ENCODE measurements around the gene CDH22.

DNA sequence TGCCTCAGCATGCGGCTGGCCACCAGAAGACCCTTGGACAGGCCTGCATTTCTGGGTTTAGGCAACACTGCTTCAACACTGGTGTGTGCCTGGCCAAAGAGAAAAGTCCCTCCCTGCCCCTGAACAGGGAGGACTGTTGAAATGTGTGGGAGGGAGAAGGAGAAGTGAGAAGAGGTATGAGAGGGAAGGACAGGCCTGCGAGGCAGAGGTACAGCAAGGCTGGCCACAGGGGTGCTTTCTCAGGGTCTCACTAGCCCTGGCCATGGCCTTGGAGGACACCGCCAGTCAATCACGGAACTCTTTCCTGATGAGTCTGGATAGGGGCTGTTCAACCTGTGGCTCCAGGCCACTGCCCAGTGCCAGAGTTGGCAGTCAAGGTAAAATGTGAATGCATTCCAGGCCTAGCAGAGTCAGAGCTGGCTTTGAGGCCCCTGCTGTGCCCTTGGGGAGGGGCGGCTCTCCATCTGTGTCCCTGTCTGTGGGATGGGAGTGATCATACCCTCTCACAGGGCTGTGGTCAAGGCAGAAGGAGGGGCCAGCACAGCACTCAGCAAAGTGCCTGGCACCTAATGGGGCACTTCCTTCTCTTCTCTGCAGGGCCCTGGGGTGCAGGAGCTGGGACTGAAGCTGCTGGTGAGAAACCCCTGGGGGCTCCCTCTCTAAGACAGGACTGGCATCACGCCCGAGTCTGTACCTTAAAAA lies 43.2 kb upstream of the CDH22 start:
- no peak for TF ChIP-seq POLR2AphosphoS5 (IDR thresholded peaks at IDR 0.05; ENCODE audit: insufficient read depth in 1 of 2, low read depth in 1 of 2)
- TF ChIP-seq, protein P1, sequence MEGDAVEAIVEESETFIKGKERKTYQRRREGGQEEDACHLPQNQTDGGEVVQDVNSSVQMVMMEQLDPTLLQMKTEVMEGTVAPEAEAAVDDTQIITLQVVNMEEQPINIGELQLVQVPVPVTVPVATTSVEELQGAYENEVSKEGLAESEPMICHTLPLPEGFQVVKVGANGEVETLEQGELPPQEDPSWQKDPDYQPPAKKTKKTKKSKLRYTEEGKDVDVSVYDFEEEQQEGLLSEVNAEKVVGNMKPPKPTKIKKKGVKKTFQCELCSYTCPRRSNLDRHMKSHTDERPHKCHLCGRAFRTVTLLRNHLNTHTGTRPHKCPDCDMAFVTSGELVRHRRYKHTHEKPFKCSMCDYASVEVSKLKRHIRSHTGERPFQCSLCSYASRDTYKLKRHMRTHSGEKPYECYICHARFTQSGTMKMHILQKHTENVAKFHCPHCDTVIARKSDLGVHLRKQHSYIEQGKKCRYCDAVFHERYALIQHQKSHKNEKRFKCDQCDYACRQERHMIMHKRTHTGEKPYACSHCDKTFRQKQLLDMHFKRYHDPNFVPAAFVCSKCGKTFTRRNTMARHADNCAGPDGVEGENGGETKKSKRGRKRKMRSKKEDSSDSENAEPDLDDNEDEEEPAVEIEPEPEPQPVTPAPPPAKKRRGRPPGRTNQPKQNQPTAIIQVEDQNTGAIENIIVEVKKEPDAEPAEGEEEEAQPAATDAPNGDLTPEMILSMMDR (IDR thresholded peaks at IDR 0.05), result no peak
